WTC11 (cell line): ENCODE results near the gene TTLL5. TPM values are rescaled to one million over a fixed set of nuclear protein-coding genes. Genes with fewer than 3 reads are reported as not detected.

Source experiments
- ATAC-seq: fragments of 200-7000 bp; cut with Tn5 transposase; 2 replicates; pipeline ENCODE4 v1.10.0; 2021; ENCODE audit warnings: mild to moderate bottlenecking, moderate library complexity
- CTCF ChIA-PET: fragments of 300-600 bp; sonication (Branson Sonifier 250); formaldehyde crosslinking; loops from one replicate; lab custom pipeline; 2021; ENCODE audit warnings: antibody characterized with exemption; lab: Charles Lee
- POLR2A ChIA-PET: fragments of 350-600 bp; sonication (Branson Sonifier 250); formaldehyde crosslinking; loops from one replicate; lab custom pipeline; 2021; ENCODE audit warnings: antibody characterized with exemption; lab: Charles Lee
- DNase-seq: peaks from one replicate; pipeline ENCODE4 v3.0.0; 2021; ENCODE audit warnings: low spot score
- H3K27ac Mint-ChIP-seq: 2 replicates; pipeline ENCODE4 v1.8.0; 2021; ENCODE audit warnings: mixed read lengths
- H3K27me3 Mint-ChIP-seq: 2 replicates; pipeline ENCODE4 v1.8.0; 2021; ENCODE audit warnings: low read depth, mild to moderate bottlenecking, moderate library complexity, mixed read lengths
- H3K36me3 Mint-ChIP-seq: 2 replicates; pipeline ENCODE4 v1.8.0; 2021; ENCODE audit warnings: mixed read lengths
- H3K4me1 Mint-ChIP-seq: 2 replicates; pipeline ENCODE4 v1.8.0; 2022; ENCODE audit warnings: mixed read lengths
- H3K4me3 Mint-ChIP-seq: 2 replicates; pipeline ENCODE4 v1.8.0; 2021; ENCODE audit warnings: mild to moderate bottlenecking, moderate library complexity, mixed read lengths
- H3K9me3 Mint-ChIP-seq: 2 replicates; pipeline ENCODE4 v1.8.0; 2021; ENCODE audit warnings: mixed read lengths
- ATF2 ChIP-seq: sonication (generic); formaldehyde crosslinking; IDR thresholded peaks from 2 replicates; pipeline ENCODE4 v1.8.1; 2022; ENCODE audit warnings: low read depth, missing genetic modification reagents, borderline replicate concordance
- E2F4 ChIP-seq: sonication (generic); formaldehyde crosslinking; IDR thresholded peaks from 2 replicates; pipeline ENCODE4 v1.8.1; 2022; ENCODE audit warnings: low read depth, mild to moderate bottlenecking, moderate library complexity, missing genetic modification reagents, borderline replicate concordance
- FOXP1 ChIP-seq: sonication (generic); formaldehyde crosslinking; IDR thresholded peaks from 2 replicates; pipeline ENCODE4 v1.8.0; 2022; ENCODE audit warnings: missing genetic modification reagents, mild to moderate bottlenecking, moderate library complexity, borderline replicate concordance
- HMGA2 ChIP-seq: fragments of 250-450 bp; sonication (Bioruptor Pico); IDR thresholded peaks from 2 replicates; pipeline ENCODE4 v1.4.0; 2021; ENCODE audit warnings: mild to moderate bottlenecking, moderate library complexity
- IRF2 ChIP-seq: sonication (generic); formaldehyde crosslinking; IDR thresholded peaks from 2 replicates; pipeline ENCODE4 v1.8.0; 2022; ENCODE audit warnings: low read depth, missing genetic modification reagents, borderline replicate concordance
- JAZF1 ChIP-seq: fragments of 250-450 bp; sonication (Bioruptor Pico); IDR thresholded peaks from 2 replicates; pipeline ENCODE4 v1.9.0; 2021; ENCODE audit warnings: moderate library complexity, mild to moderate bottlenecking, inconsistent platforms
- NFYB ChIP-seq: sonication (generic); formaldehyde crosslinking; conservative IDR thresholded peaks from 2 replicates; pipeline ENCODE4 v1.8.0; 2022; ENCODE audit warnings: low read depth, missing genetic modification reagents
- NR3C1 ChIP-seq: sonication (generic); formaldehyde crosslinking; conservative IDR thresholded peaks from 2 replicates; pipeline ENCODE4 v1.8.1; 2023; ENCODE audit warnings: low read depth, mild to moderate bottlenecking, missing genetic modification reagents
- TP53 ChIP-seq: sonication (generic); formaldehyde crosslinking; IDR thresholded peaks from 2 replicates; pipeline ENCODE4 v1.8.1; 2023; ENCODE audit warnings: mild to moderate bottlenecking, missing genetic modification reagents
- ZMAT4 ChIP-seq: fragments of 250-450 bp; sonication (Bioruptor Pico); IDR thresholded peaks from 2 replicates; pipeline ENCODE4 v1.9.0; 2021; ENCODE audit warnings: mild to moderate bottlenecking
- ZNF219 ChIP-seq: sonication (generic); formaldehyde crosslinking; IDR thresholded peaks from 2 replicates; pipeline ENCODE4 v1.8.0; 2023; ENCODE audit warnings: missing genetic modification reagents, mild to moderate bottlenecking, borderline replicate concordance
- ZSCAN18 ChIP-seq: fragments of 250-450 bp; sonication (Bioruptor Pico); IDR thresholded peaks from 2 replicates; pipeline ENCODE4 v2.1.2; 2022; ENCODE audit warnings: mild to moderate bottlenecking, moderate library complexity
- total RNA-seq: library from RNA; stranded (reverse); gene quantifications from 3 replicates; pipeline ENCODE4 v1.2.3, GENCODE V29; 2021
- TF ChIP-seq, protein P1 (sequence below): fragments of 250-450 bp; sonication (Bioruptor Pico); IDR thresholded peaks from 2 replicates; pipeline ENCODE4 v1.9.0; 2021; ENCODE audit warnings: mild to moderate bottlenecking
- TF ChIP-seq, protein P2 (sequence below): sonication (generic); formaldehyde crosslinking; IDR thresholded peaks from 2 replicates; pipeline ENCODE4 v1.8.0; 2022; ENCODE audit warnings: mild to moderate bottlenecking, missing genetic modification reagents
- TF ChIP-seq, protein P3 (sequence below): sonication (generic); formaldehyde crosslinking; IDR thresholded peaks from 2 replicates; pipeline ENCODE4 v1.8.0; 2022; ENCODE audit warnings: mild to moderate bottlenecking, missing genetic modification reagents

The TTLL5 gene
- total RNA-seq, 1 experiment from 2014 or later: 39.6 TPM

DNA sequence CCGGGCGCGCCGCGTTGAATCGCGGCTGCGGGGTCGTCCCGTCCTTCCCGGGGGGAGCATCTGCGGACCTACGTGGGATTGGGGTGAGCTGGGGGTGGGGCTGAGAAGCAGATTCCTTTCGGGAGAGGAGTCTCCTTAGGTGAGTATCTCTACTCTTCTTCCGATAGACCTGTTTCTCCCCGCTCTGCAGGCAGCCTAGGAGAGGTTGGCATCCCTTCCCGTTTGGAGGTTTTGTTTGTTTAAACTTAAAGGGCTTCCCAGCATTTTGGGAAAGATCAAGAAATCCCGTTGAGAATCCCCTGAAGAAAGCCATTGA, 411 bp downstream of the TTLL5 start (continued):
- TF ChIP-seq ZSCAN18 (CRISPR knock-in tag): no peak
- TF ChIP-seq, protein P1, sequence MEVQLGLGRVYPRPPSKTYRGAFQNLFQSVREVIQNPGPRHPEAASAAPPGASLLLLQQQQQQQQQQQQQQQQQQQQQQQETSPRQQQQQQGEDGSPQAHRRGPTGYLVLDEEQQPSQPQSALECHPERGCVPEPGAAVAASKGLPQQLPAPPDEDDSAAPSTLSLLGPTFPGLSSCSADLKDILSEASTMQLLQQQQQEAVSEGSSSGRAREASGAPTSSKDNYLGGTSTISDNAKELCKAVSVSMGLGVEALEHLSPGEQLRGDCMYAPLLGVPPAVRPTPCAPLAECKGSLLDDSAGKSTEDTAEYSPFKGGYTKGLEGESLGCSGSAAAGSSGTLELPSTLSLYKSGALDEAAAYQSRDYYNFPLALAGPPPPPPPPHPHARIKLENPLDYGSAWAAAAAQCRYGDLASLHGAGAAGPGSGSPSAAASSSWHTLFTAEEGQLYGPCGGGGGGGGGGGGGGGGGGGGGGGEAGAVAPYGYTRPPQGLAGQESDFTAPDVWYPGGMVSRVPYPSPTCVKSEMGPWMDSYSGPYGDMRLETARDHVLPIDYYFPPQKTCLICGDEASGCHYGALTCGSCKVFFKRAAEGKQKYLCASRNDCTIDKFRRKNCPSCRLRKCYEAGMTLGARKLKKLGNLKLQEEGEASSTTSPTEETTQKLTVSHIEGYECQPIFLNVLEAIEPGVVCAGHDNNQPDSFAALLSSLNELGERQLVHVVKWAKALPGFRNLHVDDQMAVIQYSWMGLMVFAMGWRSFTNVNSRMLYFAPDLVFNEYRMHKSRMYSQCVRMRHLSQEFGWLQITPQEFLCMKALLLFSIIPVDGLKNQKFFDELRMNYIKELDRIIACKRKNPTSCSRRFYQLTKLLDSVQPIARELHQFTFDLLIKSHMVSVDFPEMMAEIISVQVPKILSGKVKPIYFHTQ (CRISPR knock-in tag): no peak

- H3K4me1 Mint-ChIP-seq: peaks cover 17% of the 10 kb centered on the region
- CTCF ChIA-PET: interaction anchor here (1.5 kb wide), 1 partner anchor 9 kb away, joined by 3 read pairs; no protein-coding TSS in a partner anchor
- no peaks in the 10 kb centered on the region for H3K9me3 Mint-ChIP-seq
- DNase-seq: no peak
- H3K36me3 Mint-ChIP-seq: peaks cover 4% of the 10 kb centered on the region
- H3K27ac Mint-ChIP-seq: no peak overlapping the region
- peak overlapping the region; percentile 92 for H3K4me3 Mint-ChIP-seq
- TF ChIP-seq ATF2: no peak
- TF ChIP-seq, protein P2, sequence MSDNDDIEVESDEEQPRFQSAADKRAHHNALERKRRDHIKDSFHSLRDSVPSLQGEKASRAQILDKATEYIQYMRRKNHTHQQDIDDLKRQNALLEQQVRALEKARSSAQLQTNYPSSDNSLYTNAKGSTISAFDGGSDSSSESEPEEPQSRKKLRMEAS (CRISPR knock-in tag): no peak
- TF ChIP-seq, protein P3, sequence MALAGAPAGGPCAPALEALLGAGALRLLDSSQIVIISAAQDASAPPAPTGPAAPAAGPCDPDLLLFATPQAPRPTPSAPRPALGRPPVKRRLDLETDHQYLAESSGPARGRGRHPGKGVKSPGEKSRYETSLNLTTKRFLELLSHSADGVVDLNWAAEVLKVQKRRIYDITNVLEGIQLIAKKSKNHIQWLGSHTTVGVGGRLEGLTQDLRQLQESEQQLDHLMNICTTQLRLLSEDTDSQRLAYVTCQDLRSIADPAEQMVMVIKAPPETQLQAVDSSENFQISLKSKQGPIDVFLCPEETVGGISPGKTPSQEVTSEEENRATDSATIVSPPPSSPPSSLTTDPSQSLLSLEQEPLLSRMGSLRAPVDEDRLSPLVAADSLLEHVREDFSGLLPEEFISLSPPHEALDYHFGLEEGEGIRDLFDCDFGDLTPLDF (CRISPR knock-in tag): no peak
- no peak for TF ChIP-seq TP53
- no peak for TF ChIP-seq ZNF219 (CRISPR knock-in tag)
- no peak for TF ChIP-seq ZMAT4
- TF ChIP-seq HMGA2: no peak
- TF ChIP-seq E2F4 (CRISPR knock-in tag): no peak
- no peak for TF ChIP-seq JAZF1 (CRISPR knock-in tag)
- TF ChIP-seq NR3C1 (CRISPR knock-in tag): no peak
- TF ChIP-seq NFYB (CRISPR knock-in tag): no peak
- TF ChIP-seq, protein P1 (CRISPR knock-in tag): no peak
- no peak for TF ChIP-seq FOXP1 (CRISPR knock-in tag)
- TF ChIP-seq IRF2: no peak
- no peak for ATAC-seq
- POLR2A ChIA-PET: no interaction called here
- H3K27me3 Mint-ChIP-seq: no peaks in the 10 kb centered on the region
Measured at GRCh38 chr14:75662966-75663365, 1.9 kb downstream of the TTLL5 start.
